HG03135 (cell line): Measurements from ENCODE around the gene TARP.
"Not testable (repeated sequence)": the region's sequence is repeated elsewhere in the genome, so short reads cannot be mapped to it uniquely, and the experiment has no call there.

Source experiments
- ATAC-seq: cut with Tn5 transposase; IDR thresholded peaks from one replicate; pipeline ENCODE4 v1.9.1; 2021; ENCODE audit warnings: mild to moderate bottlenecking, moderate library complexity; ENCODE audit not compliant: unreplicated experiment

TARP gene

DNA sequence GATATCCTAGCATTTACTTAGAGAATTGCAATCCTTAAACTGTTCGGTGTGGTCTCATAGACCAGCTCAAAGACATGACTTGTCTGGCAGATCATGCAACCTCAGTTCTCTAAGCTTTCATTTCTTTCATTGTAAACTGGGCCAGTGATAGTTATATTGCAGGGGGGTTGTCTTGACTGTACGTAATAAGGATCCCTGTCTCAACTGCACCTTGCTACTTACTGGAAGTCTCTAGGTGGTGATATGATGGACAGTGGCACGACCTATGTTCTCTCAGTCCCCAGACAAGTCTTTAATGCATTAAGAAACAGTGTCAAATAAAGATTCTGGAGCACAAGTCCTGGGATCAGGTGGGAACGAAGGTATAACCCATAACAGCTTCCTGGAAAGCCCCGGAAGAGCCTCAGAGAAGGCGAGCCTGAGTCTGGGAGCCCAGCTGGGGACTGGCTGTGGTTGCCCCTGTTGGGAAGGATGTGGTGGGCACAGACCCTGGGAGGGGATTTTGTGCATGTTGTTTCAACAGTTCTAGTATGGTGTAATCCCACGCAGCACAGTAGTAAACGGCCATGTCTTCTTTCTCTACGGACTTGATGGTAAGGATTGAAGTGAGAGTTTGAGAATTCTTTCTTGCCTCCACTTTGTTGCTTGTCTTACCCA is 26.0 kb upstream of the TARP start:
- no peak for ATAC-seq

DNA sequence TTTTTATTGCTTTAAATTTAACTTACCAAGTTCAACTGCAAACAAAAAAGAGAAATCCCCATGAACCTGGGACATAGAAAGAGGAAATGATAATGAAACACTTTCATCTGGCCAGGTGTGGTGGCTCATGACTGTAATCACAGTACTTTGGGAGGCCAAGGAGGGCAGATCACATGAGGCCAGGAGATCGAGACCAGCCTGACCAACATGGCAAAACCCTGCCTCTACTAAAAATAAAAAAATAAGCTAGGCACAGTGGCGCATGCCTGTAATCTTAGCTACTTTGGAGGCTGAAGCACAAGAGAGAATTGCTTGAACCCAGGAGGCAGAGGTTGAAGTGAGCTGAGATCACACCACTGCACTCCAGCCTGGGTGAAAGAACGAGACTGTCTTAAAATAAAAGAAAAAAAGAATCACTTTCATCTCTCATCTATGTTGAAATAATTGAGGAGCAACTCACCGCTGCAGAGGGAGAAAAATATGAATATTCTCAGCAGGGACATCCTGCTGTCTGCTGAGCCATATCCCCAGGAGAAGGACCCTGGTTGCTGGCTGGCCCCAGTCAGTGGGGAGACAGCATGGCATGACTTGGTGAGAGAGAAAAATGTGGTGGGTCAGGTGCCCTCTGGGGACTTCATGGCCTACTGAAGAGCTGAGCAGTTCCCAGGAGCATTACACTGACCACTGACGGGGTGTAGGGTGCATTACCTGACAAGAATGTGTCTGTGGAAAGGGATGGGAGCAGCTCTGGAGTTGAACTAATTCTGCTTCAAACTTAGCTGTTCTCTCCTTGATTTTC is 22.8 kb upstream of the TARP start:
- ATAC-seq, result peak; percentile 62

DNA sequence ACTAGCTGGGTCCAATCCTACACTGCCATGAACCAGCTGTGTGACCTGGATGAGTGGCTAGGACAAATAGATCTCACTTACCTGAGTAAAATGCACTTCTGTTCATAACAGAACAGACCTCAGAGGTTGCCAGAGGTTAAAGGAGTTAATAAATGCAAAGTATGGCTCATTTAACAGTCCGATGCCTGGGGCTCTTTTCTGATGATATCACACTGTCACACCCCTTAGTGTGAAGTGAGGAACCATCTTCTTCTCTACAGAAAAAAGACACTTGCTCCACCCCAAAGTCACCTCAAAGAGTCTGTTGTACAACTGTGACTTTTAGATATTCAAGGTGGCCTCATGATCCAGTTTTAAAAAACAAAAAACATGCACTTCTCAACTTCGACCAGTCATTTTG is 21.5 kb upstream of the TARP start:
- no peak for ATAC-seq

DNA sequence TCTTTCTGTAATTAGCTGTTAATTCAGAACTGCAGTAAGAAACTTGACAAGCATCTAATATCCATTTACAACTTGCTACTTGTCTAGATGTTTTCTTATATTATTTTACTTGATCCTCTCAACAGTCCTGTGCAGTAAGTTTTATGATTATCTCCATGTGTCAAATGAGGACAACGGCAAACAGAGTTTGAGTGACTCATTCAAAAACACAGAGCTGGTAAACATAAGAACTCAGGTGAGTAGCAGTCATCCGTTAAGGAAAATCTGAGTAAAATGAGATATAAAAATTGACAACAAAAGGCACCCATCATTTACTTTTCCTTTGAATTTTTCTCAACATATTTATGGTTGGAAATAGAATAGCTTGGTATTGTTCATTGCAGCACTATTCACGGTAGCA is 19.0 kb upstream of the TARP start:
- no peak for ATAC-seq

DNA sequence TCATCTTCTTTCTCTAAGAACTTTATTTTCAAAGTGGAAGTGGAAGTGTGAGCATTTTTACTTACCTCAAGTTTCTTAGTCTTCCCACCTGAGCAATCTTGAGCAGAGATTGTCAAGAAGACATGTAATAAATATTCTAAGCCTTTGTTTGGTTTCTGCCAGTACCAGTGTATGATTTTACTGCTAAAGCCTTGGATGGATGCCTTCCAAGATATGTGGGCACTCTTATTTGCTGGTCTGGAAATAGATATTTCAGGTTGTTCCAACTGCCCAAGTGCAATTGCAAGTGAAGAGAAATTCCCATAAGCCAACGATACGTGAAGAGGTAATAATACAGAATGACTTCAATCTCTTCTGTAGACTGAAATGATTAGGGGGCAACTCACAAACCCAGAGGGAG is 18.2 kb upstream of the TARP start:
- ATAC-seq, result no peak

DNA sequence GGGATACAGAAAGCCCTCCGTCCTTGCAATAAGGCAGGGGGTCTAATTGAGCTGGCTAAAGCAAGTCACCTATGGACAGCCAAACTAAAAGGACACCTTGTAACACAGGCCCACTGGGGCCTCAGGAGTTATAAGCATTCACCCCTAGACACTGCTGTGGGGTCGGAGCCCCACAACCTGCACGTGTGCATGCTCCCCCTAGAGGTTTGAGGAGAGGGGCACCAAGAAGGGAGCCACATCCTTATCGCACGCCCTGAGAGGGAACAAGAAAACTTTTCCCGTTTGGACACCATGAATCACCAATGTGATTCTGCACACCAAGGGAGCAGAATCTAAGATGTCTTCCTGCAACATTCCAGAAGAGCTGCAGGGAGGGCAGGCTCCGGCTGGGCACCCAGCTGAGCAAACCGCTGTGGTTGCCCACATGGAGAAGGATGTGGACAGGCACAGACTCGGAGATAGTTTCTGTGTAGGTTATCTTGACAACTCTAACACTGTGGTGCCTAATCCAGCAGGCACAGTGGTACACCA is 17.7 kb upstream of the TARP start:
- no peak for ATAC-seq

DNA sequence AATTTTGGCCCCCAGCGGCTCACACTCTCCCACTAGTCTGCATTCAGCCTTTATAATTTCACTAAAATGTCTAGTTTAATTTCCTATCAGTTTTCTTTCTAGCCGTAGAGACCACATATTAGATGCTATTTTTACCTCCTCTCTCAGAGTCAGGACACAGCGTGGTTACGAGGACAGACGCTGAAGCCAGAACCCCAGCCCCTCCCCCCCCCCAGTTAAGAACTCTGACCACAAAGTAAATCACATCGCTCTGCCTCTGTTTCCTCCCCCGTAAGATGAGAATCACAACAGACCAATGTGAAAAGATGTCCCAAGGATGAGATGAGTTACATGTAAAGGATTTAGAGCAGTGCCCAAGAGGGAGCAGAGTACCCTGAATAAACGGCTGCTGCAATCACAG is 11.1 kb upstream of the TARP start:
- ATAC-seq, result no peak

DNA sequence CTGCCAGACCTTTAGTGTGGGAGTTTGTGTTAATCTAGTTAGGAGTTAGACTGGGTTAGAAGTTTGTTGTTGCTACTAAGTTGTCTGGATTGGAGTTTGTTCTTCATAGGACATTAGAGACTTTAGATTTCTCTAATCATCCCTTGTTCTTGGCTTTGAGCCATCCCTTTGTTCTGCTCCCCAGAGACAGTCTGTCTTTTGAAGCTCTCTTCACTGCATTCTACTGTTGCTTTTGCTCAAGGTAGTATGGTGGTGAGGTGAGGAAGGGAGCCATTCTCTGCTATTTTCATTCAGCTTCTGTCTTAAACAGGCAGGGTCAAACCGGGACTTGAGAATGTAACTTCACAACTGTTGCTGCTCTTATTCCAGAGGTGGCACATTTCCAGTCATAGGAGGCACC is 10.4 kb upstream of the TARP start:
- no peak for ATAC-seq

DNA sequence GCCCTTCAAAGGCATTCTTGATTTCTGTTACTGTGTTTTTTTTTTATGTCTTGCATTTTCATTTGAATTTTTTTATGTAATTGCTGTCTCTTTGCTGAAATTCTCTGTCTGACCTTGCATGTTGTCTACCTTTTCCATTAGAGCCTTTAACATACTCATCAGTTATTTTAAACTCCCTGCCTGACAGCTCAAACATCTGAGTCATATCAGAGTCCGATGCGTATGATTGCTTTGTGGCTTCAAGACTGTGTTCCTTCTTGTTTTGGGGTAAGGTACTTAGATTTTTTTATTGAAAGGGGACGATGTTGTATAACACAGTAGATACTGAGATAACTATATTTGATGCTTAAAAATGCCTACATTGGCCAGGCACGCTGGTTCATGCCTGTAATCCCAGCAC is 9.7 kb upstream of the TARP start:
- no peak for ATAC-seq

DNA sequence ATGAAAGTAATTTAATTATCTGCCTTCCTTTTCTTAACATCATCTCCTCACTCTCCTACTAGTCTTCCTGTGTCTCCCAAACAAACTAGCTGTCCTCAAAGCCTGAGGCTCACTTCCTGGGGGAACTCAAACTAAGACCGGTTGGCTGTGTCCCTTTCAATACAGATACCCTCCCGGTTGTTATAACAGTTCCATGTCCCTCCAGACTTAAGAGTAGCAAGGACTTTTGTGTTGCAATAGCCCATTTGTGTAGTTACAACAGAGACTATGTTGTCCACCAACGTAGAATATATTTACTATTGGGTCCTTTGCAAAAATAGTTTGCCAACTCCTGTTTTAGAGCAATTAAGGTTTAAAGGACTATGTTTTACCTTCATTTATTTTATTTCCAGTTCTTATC is 8.6 kb upstream of the TARP start:
- no peak for ATAC-seq

DNA sequence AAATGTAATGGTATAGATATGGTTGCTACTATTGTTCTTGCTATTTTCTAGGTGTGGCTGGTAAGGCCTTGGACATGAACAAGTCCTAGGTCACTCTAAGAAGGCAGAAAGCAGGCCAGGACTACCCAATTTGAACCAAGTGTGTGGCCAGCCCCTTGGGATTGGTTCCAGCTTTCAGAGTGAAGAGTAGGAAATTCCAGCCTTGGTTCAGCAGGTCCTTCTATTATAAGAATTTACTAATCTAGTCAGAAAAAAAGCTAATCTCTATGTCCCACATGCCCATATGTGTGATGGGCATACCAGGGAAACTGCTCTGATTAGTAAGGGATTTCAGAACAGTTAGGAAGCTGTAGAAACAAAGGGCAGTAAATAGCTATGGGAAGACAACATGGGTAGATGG is 7.8 kb upstream of the TARP start:
- ATAC-seq, result no peak

DNA sequence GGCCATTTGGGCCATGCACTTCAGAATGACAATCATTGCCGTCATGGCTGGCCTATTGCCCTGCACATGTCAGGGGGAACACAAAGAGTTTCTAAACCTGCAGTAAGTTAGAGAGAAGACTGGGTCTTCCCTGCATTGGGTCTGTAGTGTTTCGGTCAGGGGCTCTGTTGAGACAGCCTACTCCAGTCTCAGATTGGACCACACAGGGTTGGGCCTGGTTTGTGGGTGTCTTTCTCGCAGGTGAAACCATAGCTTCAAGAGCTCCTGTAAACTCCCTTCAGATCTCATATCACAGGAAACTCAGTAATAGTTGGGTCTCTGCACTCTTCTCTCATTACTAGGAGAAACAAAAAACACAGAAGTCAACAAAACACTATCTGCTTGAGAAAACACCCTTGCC is 7.3 kb upstream of the TARP start:
- ATAC-seq, result no peak

DNA sequence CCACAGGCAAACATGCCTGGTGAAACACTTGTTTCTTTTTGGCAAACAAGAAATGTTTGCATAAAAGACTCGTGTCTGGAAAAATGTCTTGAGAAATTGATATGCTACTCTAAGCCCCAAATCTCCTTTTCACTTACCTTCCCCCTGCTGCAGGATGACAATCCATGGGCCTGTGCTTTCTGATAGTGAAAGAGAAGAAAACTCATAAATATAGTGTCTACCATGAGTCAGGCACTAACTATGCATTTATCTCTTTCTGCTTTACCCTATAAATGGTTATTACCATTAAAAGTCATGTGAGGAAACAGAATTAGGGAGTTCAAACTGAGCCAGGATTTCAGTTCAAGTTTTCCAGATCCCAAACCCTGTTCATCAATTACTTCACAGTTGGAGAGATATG is 6.6 kb upstream of the TARP start:
- no peak for ATAC-seq

DNA sequence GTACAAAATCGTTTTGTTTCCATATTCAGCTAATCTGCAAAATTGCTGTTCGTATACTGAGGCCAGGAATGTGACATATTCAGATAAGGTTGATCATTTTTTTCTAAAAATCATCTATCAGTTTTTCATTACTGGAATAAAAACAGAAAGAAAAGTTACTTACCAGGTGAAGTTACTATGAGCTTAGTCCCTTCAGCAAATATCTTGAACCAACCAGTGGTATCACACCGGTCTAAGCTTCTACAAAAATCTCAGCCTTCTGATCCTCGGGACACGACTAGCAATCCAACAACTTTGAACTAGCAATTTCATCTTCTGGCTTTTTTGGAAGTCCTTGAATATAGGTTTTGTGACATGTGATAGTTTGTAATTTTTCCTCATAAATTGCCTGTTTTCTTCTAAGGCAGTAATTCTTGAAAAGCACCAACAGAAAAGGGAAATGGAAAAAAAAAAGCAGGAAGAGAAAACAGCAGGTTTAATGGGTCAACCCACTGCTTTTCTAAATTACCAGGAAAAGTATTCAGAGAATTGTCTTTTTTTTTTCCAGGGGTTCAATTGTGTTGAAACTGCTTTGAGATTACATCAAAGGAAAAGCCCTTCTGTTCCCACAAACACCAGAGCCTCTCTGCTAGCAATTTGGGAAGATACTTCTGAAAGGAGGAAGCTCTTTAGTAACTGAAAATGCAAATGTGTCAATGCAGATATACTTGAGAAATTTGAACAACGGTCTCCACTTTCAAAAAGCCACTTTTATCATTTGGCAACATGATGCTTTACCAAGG is 2.9 kb upstream of the TARP start:
- ATAC-seq, result no peak

DNA sequence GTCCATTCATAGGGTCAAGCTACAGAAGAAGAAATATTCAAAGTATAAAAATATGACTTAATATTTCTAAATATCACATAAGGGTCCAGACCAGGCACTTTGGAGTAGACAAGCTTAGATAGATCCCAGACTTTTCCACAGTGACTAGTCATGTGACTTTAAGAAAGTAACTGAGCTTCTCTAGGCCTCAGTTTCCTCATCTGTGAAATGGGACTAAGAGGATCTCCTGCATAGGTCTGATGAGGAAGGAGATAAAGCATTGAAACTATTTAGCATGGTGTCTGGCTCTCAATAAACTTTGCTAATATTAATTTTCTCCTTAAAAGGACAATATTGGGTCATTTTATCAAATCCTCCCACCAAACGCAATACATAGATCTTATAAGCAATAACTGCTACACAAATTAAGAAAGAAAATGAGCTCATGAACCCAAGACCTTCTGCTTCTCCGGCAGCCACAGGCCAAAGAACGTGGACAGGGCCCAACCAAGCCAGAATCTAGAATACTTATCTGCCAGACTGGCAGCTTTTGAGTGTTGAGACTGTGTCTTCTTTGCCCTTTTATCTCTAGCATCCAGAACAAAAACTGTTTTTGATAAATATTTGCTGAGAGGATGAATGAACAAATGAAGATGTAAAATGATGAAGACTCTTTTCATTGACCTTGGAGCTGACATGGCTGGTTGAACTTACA is 1.6 kb upstream of the TARP start:
- ATAC-seq, result no peak

DNA sequence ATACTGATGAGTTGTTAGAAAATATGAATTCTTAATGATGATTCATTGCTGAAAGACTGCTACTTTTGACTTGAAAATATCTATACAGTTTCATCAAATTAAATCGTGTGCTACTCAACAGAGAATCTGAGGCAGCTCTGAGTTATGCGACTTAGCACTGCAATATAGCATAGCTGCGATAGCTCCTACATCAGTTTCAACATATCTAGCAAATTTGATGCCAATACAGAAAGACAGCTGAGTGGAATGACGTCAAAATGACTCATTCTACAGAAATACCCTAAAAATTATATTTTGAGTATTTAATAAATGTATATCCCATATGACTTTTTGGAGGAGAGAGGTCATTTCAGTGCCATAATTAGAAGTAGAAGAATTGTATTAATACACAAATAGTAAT is 1.1 kb upstream of the TARP start:
- no peak for ATAC-seq

DNA sequence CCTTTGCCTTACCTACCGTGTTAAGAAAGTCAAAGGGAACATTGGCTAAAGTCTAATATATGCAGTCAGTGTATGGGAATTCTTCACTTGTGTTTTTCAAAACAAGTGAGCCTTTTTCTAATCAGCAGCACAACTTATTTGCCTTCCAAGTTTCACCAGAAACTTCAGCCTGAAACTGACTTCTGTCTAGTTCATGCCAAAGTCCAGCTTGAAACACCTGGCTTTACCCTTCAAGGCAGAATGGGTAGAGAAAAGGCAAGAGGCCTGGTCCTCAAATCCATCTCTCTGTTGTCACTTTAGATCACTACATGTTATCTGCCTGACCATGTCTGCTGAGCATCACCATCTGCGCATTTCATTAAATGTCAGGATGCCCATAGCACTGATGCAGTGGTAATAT is 3.0 kb downstream of the TARP start:
- not testable (repeated sequence) for ATAC-seq

DNA sequence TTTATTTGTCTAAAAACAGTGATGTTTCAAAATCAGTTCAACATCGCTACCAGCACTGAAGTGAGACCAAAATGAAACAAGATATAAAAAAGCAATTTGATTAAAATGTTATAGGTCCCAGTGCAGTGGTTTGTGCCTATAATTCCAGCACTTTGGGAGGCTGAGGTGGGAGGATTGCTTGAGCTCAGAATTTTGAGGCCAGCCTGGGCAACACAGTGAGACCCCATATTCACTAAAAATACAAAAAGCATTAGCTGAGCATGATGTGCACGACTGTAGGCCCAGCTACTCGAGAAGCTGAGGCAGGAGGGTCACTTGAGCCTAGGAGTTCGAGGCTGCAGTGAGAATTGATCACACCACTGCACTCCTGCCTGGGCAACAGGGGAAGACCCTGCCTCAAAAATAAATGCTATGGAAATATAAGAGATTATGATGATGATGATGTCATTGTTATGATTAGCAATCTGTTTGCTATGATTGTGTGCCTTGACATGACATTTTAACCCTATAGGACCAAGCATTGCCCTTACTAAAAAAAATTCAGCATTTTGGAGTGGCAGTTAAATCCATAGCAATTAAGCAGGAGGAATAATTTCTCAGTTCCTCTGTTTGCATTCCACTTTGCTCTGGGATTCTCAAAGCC is 3.6 kb downstream of the TARP start:
- not testable (repeated sequence) for ATAC-seq

DNA sequence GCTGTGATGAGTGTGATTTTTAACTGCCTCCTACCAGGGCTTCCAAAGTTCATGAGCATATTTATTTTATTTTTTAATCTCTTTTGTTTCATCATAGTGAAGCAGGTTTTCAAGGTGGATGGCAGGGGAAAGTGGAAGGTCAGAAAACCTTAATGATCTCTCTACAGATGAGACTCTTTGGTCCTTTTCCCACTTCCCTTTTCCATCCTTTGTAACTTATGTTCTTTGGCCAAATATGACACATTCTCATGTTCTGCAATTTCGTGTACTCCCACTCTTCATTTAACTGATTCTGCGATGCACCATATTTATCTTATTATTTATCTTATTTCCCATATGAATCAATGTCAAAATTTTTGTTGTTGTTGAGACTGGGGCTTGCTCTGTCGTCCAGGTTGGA is 7.5 kb downstream of the TARP start:
- not testable (repeated sequence) for ATAC-seq

DNA sequence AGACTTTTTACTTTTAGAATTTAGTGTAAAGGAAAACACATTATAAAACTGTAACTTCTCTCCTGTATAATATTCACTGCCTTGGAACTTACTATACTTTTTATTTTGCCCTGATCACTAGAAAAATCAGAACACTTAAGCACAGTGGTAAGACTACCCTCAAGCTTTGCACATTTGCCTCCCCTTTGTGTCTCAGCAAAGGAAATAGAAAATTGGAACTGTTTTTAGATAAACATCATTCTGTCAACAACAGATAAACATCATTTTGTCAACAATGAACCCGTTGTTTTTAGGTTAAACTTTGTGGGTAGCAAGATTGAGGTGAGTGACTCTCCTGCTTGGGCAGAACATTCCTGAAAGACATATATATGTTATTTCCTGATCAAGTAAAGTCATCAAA is 8.8 kb downstream of the TARP start:
- not testable (repeated sequence) for ATAC-seq

DNA sequence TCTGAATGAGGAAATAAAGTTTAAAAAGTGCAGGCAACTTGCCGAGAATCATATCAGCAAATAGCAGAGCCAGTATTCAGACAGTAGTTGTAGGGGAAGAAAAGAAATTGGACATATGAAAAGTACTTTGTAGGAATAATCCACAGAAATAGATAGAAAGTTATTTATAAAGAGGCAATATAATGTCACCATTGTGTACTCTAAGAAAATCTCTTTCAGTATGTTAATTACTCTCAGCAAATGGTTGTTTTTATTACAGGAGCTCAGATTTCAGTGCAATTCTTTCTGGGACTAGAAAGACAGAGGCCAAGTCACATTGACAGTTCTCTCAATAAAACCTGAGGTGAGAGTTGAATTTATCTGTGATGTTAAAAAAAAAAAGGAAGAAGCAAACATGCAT is 10.2 kb downstream of the TARP start:
- ATAC-seq, result not testable (repeated sequence)
